Hippocampal formation (tissue), 2 donors: Measurements from ENCODE around the gene BBLN.
"Not testable (repeated sequence)": the region's sequence is repeated elsewhere in the genome, so short reads cannot be mapped to it uniquely, and the experiment has no call there.

Experiments
- DNase-seq, 2 donors: peaks; one replicate each; lab custom pipeline; 2025; lab: John Stamatoyannopoulos, UW

BBLN gene

GRCh38 chr9:128163523-128164306 is 3.6 kb downstream of the BBLN start:
- DNase-seq, result no peak

DNA sequence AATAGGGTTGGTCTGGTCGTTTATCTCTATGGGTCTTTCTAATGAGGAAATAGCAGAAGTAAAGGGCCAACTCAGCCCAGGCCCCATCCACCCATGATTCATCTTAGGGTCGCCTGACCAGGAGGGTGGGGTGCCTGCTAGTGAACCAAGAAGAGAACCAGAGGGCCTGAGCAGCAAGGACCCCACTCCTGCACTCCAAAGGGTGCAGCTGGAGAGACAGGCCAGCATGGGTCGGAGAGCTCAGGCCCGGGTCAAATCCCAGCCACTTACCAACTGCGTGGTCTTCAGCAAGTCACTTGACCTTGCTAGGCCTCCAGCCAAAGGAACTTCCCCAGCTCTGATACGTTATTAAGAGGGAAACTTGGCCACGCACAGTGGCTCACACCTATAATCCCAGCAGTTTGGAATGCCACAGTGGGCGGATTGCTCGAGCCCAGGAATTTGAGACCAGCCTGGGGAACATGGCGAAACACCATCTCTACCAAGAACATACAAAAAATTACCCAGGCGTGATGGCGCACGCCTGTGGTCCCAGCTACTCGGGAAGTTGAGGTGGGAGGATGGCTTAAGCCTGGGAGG is 4.3 kb downstream of the BBLN start:
- no peak for DNase-seq

- no peak for DNase-seq
Observed at GRCh38 chr9:128166169-128166568, 6.1 kb downstream of the BBLN start.

DNA sequence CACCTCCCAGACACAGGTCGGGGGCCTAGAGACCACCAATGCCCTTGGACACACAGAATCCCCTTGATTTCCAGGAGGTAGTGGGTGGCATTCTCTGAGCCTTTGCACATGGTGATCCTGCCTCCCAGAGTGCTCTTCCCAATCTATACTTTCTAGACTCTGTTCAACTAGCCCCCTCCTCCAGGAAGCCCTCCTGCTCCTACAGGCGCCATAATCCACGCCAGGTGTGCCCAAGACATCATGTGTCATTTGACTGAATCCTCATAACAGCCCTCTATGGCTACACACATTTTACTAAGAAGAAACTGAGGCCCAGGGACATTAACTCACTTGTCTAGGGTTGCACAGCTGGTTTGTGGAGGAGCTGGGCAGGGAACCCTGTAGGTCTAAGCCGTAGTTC is 7.1 kb downstream of the BBLN start:
- DNase-seq, result no peak

GRCh38 chr9:128168731-128169308 is 8.8 kb downstream of the BBLN start:
- no peak for DNase-seq

DNA sequence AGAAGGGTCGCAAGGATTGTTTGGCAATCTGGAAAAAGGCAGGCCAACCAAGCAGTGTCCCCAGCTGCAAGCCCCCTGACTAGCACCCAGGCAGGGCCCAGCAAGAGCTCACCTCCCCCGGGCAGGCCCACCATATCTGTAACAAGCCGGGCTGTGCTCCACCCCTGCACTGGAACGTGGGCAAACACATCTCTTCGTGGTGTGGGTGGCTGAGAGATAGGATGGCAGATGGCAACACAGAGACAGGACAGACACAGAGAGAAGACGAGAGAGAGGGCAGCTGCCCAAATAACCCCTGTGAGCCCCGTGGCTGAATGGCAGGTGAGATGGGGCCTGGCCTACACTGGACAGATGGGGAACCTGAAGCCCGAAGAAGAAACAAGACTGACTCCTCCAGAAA is 9.4 kb downstream of the BBLN start:
- DNase-seq, result no peak

DNA sequence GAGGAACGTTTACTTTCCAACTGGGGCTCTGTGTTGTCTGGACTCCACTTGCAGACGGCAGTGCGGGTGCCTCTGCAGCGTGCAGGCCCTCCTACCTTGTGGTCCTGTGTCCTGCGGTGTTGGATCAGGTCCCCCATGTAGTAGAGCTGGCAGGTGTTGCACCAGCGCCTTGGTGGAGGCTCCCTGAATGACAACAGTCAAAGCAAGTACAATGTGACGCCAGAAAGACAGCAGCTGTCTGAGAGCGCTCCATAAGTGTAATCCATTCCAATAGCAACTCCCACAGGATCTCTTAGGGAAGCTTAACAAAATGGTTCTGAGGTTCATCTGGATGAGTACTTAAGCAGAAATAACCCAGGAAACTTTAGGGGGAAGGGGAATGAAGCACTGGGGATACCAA is 9.9 kb downstream of the BBLN start:
- no peak for DNase-seq

GRCh38 chr9:128174062-128174461 is 14.0 kb downstream of the BBLN start:
- DNase-seq, result no peak

- no peak for DNase-seq
Observed at GRCh38 chr9:128175102-128175563, 15.1 kb downstream of the BBLN start.

GRCh38 chr9:128175726-128176125 is 15.7 kb downstream of the BBLN start:
- DNase-seq, result no peak

GRCh38 chr9:128178806-128179431 is 18.9 kb downstream of the BBLN start:
- DNase-seq, result no peak

GRCh38 chr9:128180001-128180400 is 19.9 kb downstream of the BBLN start:
- DNase-seq, result no peak

GRCh38 chr9:128180447-128180846 is 20.4 kb downstream of the BBLN start:
- DNase-seq, result no peak

GRCh38 chr9:128181480-128181879 is 21.4 kb downstream of the BBLN start:
- DNase-seq, result not testable (repeated sequence)

- no peak for DNase-seq
Observed at GRCh38 chr9:128182893-128183588, 23.0 kb downstream of the BBLN start.

- DNase-seq, result no peak
Observed at GRCh38 chr9:128185979-128186965, 26.2 kb downstream of the BBLN start.

GRCh38 chr9:128187361-128187760 is 27.3 kb downstream of the BBLN start:
- DNase-seq, result no peak

GRCh38 chr9:128188209-128188608 is 28.1 kb downstream of the BBLN start:
- no peak for DNase-seq

GRCh38 chr9:128190013-128190412 is 29.9 kb downstream of the BBLN start:
- DNase-seq, result no peak

GRCh38 chr9:128190516-128191405 is 30.7 kb downstream of the BBLN start:
- no peak for DNase-seq
